ENCODE results near the gene PGC. TPM values are rescaled to one million over a fixed set of nuclear protein-coding genes. Genes with fewer than 3 reads are reported as not detected.

Gene PGC
- total and polyA plus RNA-seq, 2 donors (not counting 1 experiment from before 2014, with no cell fraction given) = not detected

DNA sequence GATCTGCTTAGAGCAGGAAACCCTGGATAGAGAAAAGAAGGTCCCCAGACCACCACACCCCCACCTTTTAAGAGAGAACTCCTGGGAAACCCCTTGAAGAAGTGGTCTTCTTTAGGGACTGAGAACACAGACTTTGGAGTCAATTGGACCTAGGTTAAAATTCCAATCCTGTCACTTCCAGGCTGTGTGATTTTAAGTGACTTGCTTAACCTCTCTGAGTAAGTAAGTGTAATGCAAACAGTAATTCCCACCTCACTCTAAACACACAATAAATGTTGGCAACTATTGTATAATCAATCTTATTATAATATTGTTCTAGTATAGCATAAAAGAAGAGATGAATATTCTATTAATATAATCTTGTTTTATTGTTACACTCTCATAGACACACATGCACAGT, 15.0 kb downstream of the PGC start:
- peak overlapping the region; percentile 68 to 89 (median 80) for H3K4me3 ChIP-seq (ENCODE audit: control extremely low read depth in 1 of 5, extremely low read depth in 1 of 5, insufficient read depth in 1 of 5, low read depth in 2 of 5, low read length in 4 of 5)
- H3K27me3 Mint-ChIP-seq = no peaks in the 10 kb centered on the region
- peak overlapping the region; percentile 95 for H3K27ac Mint-ChIP-seq
- ChIA-PET POLR2A (interaction anchor here (4.4 to 9.4 kb wide), 3 partner anchors 9 to 28 kb away, joined by 108 to 342 read pairs (median 109); no protein-coding TSS in a partner anchor), CTCF (interaction anchor here (0.9 to 7.9 kb wide), 5 partner anchors 10 to 364 kb away, joined by 3 to 303 read pairs (median 86); no protein-coding TSS in a partner anchor)
- TF ChIP-seq, protein P1, sequence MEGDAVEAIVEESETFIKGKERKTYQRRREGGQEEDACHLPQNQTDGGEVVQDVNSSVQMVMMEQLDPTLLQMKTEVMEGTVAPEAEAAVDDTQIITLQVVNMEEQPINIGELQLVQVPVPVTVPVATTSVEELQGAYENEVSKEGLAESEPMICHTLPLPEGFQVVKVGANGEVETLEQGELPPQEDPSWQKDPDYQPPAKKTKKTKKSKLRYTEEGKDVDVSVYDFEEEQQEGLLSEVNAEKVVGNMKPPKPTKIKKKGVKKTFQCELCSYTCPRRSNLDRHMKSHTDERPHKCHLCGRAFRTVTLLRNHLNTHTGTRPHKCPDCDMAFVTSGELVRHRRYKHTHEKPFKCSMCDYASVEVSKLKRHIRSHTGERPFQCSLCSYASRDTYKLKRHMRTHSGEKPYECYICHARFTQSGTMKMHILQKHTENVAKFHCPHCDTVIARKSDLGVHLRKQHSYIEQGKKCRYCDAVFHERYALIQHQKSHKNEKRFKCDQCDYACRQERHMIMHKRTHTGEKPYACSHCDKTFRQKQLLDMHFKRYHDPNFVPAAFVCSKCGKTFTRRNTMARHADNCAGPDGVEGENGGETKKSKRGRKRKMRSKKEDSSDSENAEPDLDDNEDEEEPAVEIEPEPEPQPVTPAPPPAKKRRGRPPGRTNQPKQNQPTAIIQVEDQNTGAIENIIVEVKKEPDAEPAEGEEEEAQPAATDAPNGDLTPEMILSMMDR (IDR thresholded peaks at IDR 0.05) = no peak
- TF ChIP-seq EZH2 (IDR thresholded peaks at IDR 0.05; ENCODE audit: borderline replicate concordance, insufficient read depth, low read depth, low read length, poor library complexity, severe bottlenecking) = no peak
- H3K4me1 Mint-ChIP-seq = peaks cover 67% of the 10 kb centered on the region
- ATAC-seq (ENCODE audit: low read depth) (no peak), DNase-seq (no peak)
- H3K79me2 ChIP-seq (ENCODE audit: control insufficient read depth, insufficient read depth, low read length) = peaks cover 67% of the 10 kb centered on the region
- peaks cover 58 to 72% of the 10 kb centered on the region in 2 donors for H3K4me1 ChIP-seq (ENCODE audit: control insufficient read depth in 2 of 2, insufficient read depth in 2 of 2, low read length in 2 of 2)
- no peaks in the 10 kb centered on the region for H3K9me3 ChIP-seq (ENCODE audit: control extremely low read depth in 1 of 3, control insufficient read depth in 2 of 3, insufficient read depth in 1 of 3, low read length in 2 of 3)
- H3K9ac ChIP-seq (ENCODE audit: low read length) = peak overlapping the region; percentile 78
- intact Hi-C loops (cut with micrococcal nuclease) = loop anchor here (1.0 to 5.0 kb wide), 4 partner anchors 9 to 49 kb away; no protein-coding TSS in a partner anchor
- no peaks in the 10 kb centered on the region for H3K9me3 Mint-ChIP-seq (ENCODE audit: insufficient read depth)
- peaks cover 7% of the 10 kb centered on the region for H4K20me1 ChIP-seq (ENCODE audit: control insufficient read depth, insufficient read depth, low read length, poor library complexity, severe bottlenecking)
- H3K27me3 ChIP-seq (replicated peaks in 1 of 4; ENCODE audit: control extremely low read depth in 1 of 4, control insufficient read depth in 3 of 4, insufficient read depth in 4 of 4, low read length in 3 of 4) = no peaks in the 10 kb centered on the region
- H3K4me2 ChIP-seq (replicated peaks; ENCODE audit: low read depth, low read length, poor library complexity, severe bottlenecking) = peak overlapping the region; percentile 90
- H3K27ac ChIP-seq (ENCODE audit: low read length in 2 of 2) = peak overlapping the region; percentile 87 to 93
- peaks cover 0 to 10% of the 10 kb centered on the region in 2 experiments for H3K36me3 ChIP-seq (replicated peaks in 1 of 2; ENCODE audit: control extremely low read depth in 1 of 2, control insufficient read depth in 1 of 2, extremely low read depth in 1 of 2, insufficient read depth in 2 of 2, low read length in 1 of 2)
- H3K4me3 Mint-ChIP-seq = peak overlapping the region; percentile 93
- H2AFZ ChIP-seq (ENCODE audit: insufficient read depth, low read depth, low read length, poor library complexity, severe bottlenecking) = no peak overlapping the region

DNA sequence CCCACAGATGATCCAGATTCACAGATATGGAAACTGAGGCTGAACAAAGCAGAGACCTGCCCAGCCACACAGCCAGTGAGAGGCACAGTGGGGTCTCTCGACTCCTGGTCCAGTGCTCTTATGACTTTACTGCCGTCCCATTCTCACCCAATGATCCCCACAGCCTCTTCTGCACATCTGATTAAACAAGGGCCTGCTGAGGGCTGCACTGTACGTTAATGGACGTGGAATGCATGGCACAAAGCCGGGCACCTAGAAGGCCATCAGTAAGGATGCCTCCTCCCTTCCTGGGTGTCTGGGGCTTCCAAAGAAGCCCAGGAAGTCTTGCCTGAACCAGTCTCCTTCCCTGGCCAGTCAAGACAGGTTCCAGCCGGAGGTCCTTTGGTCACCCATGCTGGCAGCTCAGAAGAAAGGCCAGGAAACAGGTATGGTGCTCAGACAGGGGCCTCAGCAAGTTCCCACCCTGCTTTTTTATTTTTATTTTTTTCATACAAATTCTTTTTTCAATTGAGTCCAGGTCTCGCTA, 15.6 kb downstream of the PGC start:
- no peak overlapping the region for H2AFZ ChIP-seq (ENCODE audit: insufficient read depth, low read depth, low read length, poor library complexity, severe bottlenecking)
- no peaks in the 10 kb centered on the region for H3K27me3 Mint-ChIP-seq
- WGBS (ENCODE audit: insufficient coverage) = 53% methylated on average over 7 of the region's 7 CpGs
- H4K20me1 ChIP-seq (ENCODE audit: control insufficient read depth, insufficient read depth, low read length, poor library complexity, severe bottlenecking) = peaks cover 7% of the 10 kb centered on the region
- TF ChIP-seq, protein P1 (IDR thresholded peaks at IDR 0.05) = no peak
- TF ChIP-seq EZH2 (IDR thresholded peaks at IDR 0.05; ENCODE audit: borderline replicate concordance, insufficient read depth, low read depth, low read length, poor library complexity, severe bottlenecking) = no peak
- DNase-seq = no peak
- ATAC-seq (ENCODE audit: low read depth) = no peak
- peak overlapping the region; percentile 78 for H3K9ac ChIP-seq (ENCODE audit: low read length)
- peak overlapping the region; percentile 68 to 89 (median 80) for H3K4me3 ChIP-seq (ENCODE audit: control extremely low read depth in 1 of 5, extremely low read depth in 1 of 5, insufficient read depth in 1 of 5, low read depth in 2 of 5, low read length in 4 of 5)
- no peaks in the 10 kb centered on the region for H3K9me3 Mint-ChIP-seq (ENCODE audit: insufficient read depth)
- peak overlapping the region; percentile 90 for H3K4me2 ChIP-seq (replicated peaks; ENCODE audit: low read depth, low read length, poor library complexity, severe bottlenecking)
- H3K4me1 ChIP-seq (ENCODE audit: control insufficient read depth in 2 of 2, insufficient read depth in 2 of 2, low read length in 2 of 2) = peaks cover 64 to 77% of the 10 kb centered on the region in 2 donors
- CTCF ChIA-PET = interaction anchor here (6.8 to 7.9 kb wide), 3 partner anchors 10 to 26 kb away, joined by 86 to 303 read pairs (median 110); no protein-coding TSS in a partner anchor
- peak overlapping the region; percentile 93 for H3K4me3 Mint-ChIP-seq
- intact Hi-C loops (cut with micrococcal nuclease) = loop anchor here (1.0 to 5.0 kb wide), 4 partner anchors 8 to 49 kb away; no protein-coding TSS in a partner anchor
- H3K79me2 ChIP-seq (ENCODE audit: control insufficient read depth, insufficient read depth, low read length) = peaks cover 72% of the 10 kb centered on the region
- no peaks in the 10 kb centered on the region for H3K27me3 ChIP-seq (replicated peaks in 1 of 4; ENCODE audit: control extremely low read depth in 1 of 4, control insufficient read depth in 3 of 4, insufficient read depth in 4 of 4, low read length in 3 of 4)
- POLR2A ChIA-PET = interaction anchor here (1.3 to 9.4 kb wide), 3 partner anchors 9 to 28 kb away, joined by 3 to 342 read pairs (median 109); no protein-coding TSS in a partner anchor
- peak overlapping the region; percentile 94 for H3K27ac Mint-ChIP-seq
- peaks cover 72% of the 10 kb centered on the region for H3K4me1 Mint-ChIP-seq
- H3K27ac ChIP-seq (ENCODE audit: low read length in 2 of 2) = peak overlapping the region; percentile 87 to 93
- peaks cover 0 to 10% of the 10 kb centered on the region in 2 experiments for H3K36me3 ChIP-seq (replicated peaks in 1 of 2; ENCODE audit: control extremely low read depth in 1 of 2, control insufficient read depth in 1 of 2, extremely low read depth in 1 of 2, insufficient read depth in 2 of 2, low read length in 1 of 2)
- H3K9me3 ChIP-seq (ENCODE audit: control extremely low read depth in 1 of 3, control insufficient read depth in 2 of 3, insufficient read depth in 1 of 3, low read length in 2 of 3) = no peaks in the 10 kb centered on the region
